Keratinocyte (primary cell): ENCODE measurements around the gene OR13C5. TPM values are rescaled to one million over a fixed set of nuclear protein-coding genes. Genes with fewer than 3 reads are reported as not detected.
"Not testable (repeated sequence)": the region's sequence is repeated elsewhere in the genome, so short reads cannot be mapped to it uniquely, and the experiment has no call there.

ENCODE experiments used
- DNase-seq: peaks from one replicate; pipeline ENCODE4 v3.0.0-alpha.2; 2011; ENCODE audit warnings: low read depth, missing footprints, low spot score
- FAIRE-seq: peaks from 2 replicates; lab custom pipeline; 2011; peaks lifted over from hg19 to GRCh38; lab: Jason Lieb, UNC
- H2AFZ ChIP-seq: 2 replicates; pipeline ENCODE4 v1.6.0; 2012; ENCODE audit warnings: low read length, control low read depth, inconsistent platforms; ENCODE audit not compliant: control insufficient read depth
- H3K27ac ChIP-seq: 2 replicates; pipeline ENCODE4 v1.5.1; 2011; ENCODE audit warnings: low read length; ENCODE audit not compliant: control insufficient read depth, insufficient read depth
- H3K27me3 ChIP-seq: 3 replicates; pipeline ENCODE4 v1.6.0; 2011; ENCODE audit warnings: low read length; ENCODE audit not compliant: control insufficient read depth, insufficient read depth; ENCODE audit errors: extremely low read depth
- H3K36me3 ChIP-seq, 2 experiments: 2 replicates in 1 of 2; 3 replicates in 1 of 2; pipeline ENCODE4 v1.5.1; 2011; ENCODE audit warnings: low read length in 2 of 2, mild to moderate bottlenecking in 1 of 2; ENCODE audit not compliant: control insufficient read depth in 2 of 2, insufficient read depth in 2 of 2; ENCODE audit errors: extremely low read depth in 1 of 2
- H3K4me1 ChIP-seq: 3 replicates; pipeline ENCODE4 v1.5.1; 2011; ENCODE audit warnings: low read length; ENCODE audit not compliant: control insufficient read depth, insufficient read depth; ENCODE audit errors: extremely low read depth
- H3K4me2 ChIP-seq: 3 replicates; pipeline ENCODE4 v1.6.0; 2011; ENCODE audit warnings: low read depth, low read length; ENCODE audit not compliant: control insufficient read depth, insufficient read depth; ENCODE audit errors: extremely low read depth
- H3K4me3 ChIP-seq, 3 experiments: fragments of 200-600 bp in 1 of 3; sonication (generic) in 1 of 3; 2 replicates in 2 of 3; 3 replicates in 1 of 3; pipeline ENCODE4 v1.5.1; 2011 to 2016; ENCODE audit warnings: low read length in 3 of 3, mild to moderate bottlenecking in 3 of 3, control low read depth in 2 of 3, inconsistent platforms in 1 of 3, low read depth in 1 of 3, mixed read lengths in 1 of 3, mixed run types in 1 of 3, moderate library complexity in 1 of 3; ENCODE audit not compliant: control insufficient read depth in 2 of 3, insufficient read depth in 2 of 3; ENCODE audit errors: extremely low read depth in 1 of 3
- H3K79me2 ChIP-seq: 2 replicates; pipeline ENCODE4 v1.6.0; 2012; ENCODE audit warnings: low read length; ENCODE audit not compliant: control insufficient read depth, insufficient read depth
- H3K9ac ChIP-seq: 3 replicates; pipeline ENCODE4 v1.6.0; 2011; ENCODE audit warnings: low read length; ENCODE audit not compliant: control insufficient read depth, insufficient read depth; ENCODE audit errors: extremely low read depth
- H3K9me1 ChIP-seq: 3 replicates; pipeline ENCODE4 v1.6.0; 2011; ENCODE audit warnings: low read length; ENCODE audit not compliant: control insufficient read depth, insufficient read depth; ENCODE audit errors: extremely low read depth
- H3K9me3 ChIP-seq: 2 replicates; pipeline ENCODE4 v1.5.1; 2012; ENCODE audit warnings: low read depth, low read length; ENCODE audit not compliant: control insufficient read depth
- H4K20me1 ChIP-seq: 3 replicates; pipeline ENCODE4 v1.6.0; 2011; ENCODE audit warnings: low read length; ENCODE audit not compliant: control insufficient read depth, insufficient read depth; ENCODE audit errors: extremely low read depth
- EZH2 ChIP-seq: IDR thresholded peaks from one replicate; pipeline ENCODE4 v1.6.1; 2012; ENCODE audit warnings: inconsistent platforms, mild to moderate bottlenecking, low read length, moderate library complexity
- dilution Hi-C: fragments of 300-500 bp; cut with MboI; formaldehyde crosslinking; loops from one replicate; pipeline ENCODE4 v1.7.0; 2020; ENCODE audit warnings: low sequenced_read_pairs; ENCODE audit not compliant: extremely low pct_ligation_motif_present
- polyA minus RNA-seq, 3 experiments: library from RNA; depleted of rRNA, polyadenylated mRNA; stranded (reverse); fragments of >200 nt; gene quantifications; 1 replicate in 1 of 3; 2 replicates in 1 of 3; 3 replicates in 1 of 3; pipeline ENCODE4 v1.2.3, GENCODE V29; 2011
- polyA plus RNA-seq, 5 experiments: library from polyadenylated mRNA; depleted of rRNA in 3 of 5; stranded (reverse) in 3 of 5; stranded (forward) in 1 of 5; unstranded in 1 of 5; fragments of >200 nt; gene quantifications; 1 replicate in 1 of 5; 2 replicates in 3 of 5; 3 replicates in 1 of 5; pipeline versions ENCODE4 v1.2.1 to v1.2.3, GENCODE V29; 2011 to 2012; ENCODE audit warnings: missing spikeins in 2 of 5, low read depth in 1 of 5, low replicate concordance in 1 of 5
- TF ChIP-seq, protein P1 (sequence below), 3 experiments: IDR thresholded peaks in 1 of 3; conservative IDR thresholded peaks in 1 of 3; optimal IDR thresholded peaks in 1 of 3; 2 replicates in 2 of 3; 3 replicates in 1 of 3; pipeline versions ENCODE3 to v1.5.1; 2011; ENCODE audit warnings: low read length in 3 of 3, mild to moderate bottlenecking in 3 of 3, moderate library complexity in 2 of 3, control low read depth in 1 of 3, inconsistent platforms in 1 of 3; ENCODE audit not compliant: insufficient read depth in 2 of 3; ENCODE audit errors: extremely low read depth in 1 of 3

Gene OR13C5, protein sequence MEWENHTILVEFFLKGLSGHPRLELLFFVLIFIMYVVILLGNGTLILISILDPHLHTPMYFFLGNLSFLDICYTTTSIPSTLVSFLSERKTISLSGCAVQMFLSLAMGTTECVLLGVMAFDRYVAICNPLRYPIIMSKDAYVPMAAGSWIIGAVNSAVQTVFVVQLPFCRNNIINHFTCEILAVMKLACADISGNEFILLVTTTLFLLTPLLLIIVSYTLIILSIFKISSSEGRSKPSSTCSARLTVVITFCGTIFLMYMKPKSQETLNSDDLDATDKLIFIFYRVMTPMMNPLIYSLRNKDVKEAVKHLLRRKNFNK
- polyA plus RNA-seq (not detected in 3 replicates), polyA minus RNA-seq (0.51 TPM in 1 of 3 replicates, not detected in the others)
- polyA plus RNA-seq (2011; ENCODE audit: low read depth), result not detected
- polyA plus RNA-seq (2011; cell fraction: cytosol; rRNA removed), result not detected in 2 replicates
- polyA plus RNA-seq (2011; cell fraction: nucleus; rRNA removed), result not detected in 2 replicates
- not detected in 2 replicates for polyA plus RNA-seq (2012; ENCODE audit: low replicate concordance)
- not detected for polyA minus RNA-seq (2011; cell fraction: cytosol; rRNA and poly(A)+ RNA removed)
- not detected in 2 replicates for polyA minus RNA-seq (2011; cell fraction: nucleus; rRNA and poly(A)+ RNA removed)

DNA sequence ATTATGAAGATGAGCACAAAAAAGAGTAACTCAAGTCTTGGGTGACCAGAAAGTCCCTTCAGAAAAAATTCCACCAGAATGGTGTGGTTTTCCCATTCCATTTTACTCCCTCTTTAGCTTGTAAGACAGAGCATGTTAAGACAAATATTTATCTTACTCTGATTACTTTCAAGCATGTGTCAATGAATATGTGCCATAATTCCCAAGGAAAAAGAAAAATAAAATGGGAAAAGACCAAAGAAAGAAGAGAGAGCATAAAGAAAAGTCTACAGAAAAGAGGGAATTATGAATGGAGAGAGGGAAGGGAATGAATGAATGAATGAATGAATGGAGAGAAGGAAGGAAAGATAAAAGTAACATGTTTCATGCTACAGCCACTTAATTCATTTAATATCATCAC lies at the start of gene OR13C5:
Gene OR13C5, minus strand, starts transcription at position 101 of the 400 bp plus-strand sequence. Its CDS starts 0 bp downstream, at position 101.
- H3K27me3 ChIP-seq, H3K27ac ChIP-seq, H3K36me3 ChIP-seq, H3K4me2 ChIP-seq, H4K20me1 ChIP-seq, H3K4me3 ChIP-seq, H3K9me3 ChIP-seq, H3K4me1 ChIP-seq, H3K9me1 ChIP-seq, dilution Hi-C loops, H2AFZ ChIP-seq, H3K9ac ChIP-seq, FAIRE-seq, H3K79me2 ChIP-seq, DNase-seq: not testable (repeated sequence)

DNA sequence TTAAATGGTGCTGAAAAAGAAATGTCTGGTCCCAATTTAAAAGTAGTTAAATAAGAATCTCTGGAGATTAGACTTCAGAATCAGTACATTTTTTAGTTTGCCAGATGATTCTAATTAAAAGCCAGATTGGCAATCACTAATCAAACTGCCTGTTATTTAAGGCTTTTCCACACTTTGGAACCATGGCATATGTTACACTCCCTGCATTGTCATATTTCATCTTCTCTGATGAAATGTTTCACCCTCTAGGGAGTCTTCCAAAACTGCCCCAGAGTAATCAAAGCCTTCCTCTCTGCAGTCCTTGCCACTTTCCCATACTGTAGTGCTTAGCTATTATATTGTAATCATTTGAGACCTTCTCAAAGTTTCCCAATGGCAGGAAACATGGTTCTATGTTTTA lies 36.2 kb upstream of the OR13C5 start:
- Histone ChIP-seq H3K79me2 (no peaks in the 10 kb centered on the region), H3K4me2 (no peak overlapping the region), H3K4me1 (no peaks in the 10 kb centered on the region), H4K20me1 (no peaks in the 10 kb centered on the region), H3K9ac (no peak overlapping the region), H3K9me1 (no peaks in the 10 kb centered on the region), H3K4me3 (no peak overlapping the region), H3K36me3 (no peaks in the 10 kb centered on the region), H3K27ac (no peak overlapping the region), H2AFZ (no peak overlapping the region), H3K27me3 (no peaks in the 10 kb centered on the region), H3K9me3 (peaks cover 2% of the 10 kb centered on the region)
- FAIRE-seq (no peak), DNase-seq (no peak)
- TF ChIP-seq, protein P1, sequence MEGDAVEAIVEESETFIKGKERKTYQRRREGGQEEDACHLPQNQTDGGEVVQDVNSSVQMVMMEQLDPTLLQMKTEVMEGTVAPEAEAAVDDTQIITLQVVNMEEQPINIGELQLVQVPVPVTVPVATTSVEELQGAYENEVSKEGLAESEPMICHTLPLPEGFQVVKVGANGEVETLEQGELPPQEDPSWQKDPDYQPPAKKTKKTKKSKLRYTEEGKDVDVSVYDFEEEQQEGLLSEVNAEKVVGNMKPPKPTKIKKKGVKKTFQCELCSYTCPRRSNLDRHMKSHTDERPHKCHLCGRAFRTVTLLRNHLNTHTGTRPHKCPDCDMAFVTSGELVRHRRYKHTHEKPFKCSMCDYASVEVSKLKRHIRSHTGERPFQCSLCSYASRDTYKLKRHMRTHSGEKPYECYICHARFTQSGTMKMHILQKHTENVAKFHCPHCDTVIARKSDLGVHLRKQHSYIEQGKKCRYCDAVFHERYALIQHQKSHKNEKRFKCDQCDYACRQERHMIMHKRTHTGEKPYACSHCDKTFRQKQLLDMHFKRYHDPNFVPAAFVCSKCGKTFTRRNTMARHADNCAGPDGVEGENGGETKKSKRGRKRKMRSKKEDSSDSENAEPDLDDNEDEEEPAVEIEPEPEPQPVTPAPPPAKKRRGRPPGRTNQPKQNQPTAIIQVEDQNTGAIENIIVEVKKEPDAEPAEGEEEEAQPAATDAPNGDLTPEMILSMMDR (optimal IDR thresholded peaks at IDR 0.05 in 1 of 3, IDR thresholded peaks at IDR 0.05 in 1 of 3, conservative IDR thresholded peaks at IDR 0.05 in 1 of 3; ENCODE audit: extremely low read depth in 1 of 3, insufficient read depth in 2 of 3, low read length in 3 of 3), result no peak
- TF ChIP-seq EZH2, result no peak
- dilution Hi-C loops, result no loop called here
